Parathyroid adenoma (tissue), 2 donors: ENCODE measurements around the gene ITIH5.

Source experiments
- H2AFZ ChIP-seq: fragments of 300-600 bp; sonication (generic); one replicate; pipeline ENCODE4 v1.7.0; 2017; ENCODE audit warnings: antibody characterized with exemption, mild to moderate bottlenecking
- H3K27ac ChIP-seq: fragments of 300-600 bp; sonication (generic); one replicate; pipeline ENCODE4 v1.7.0; 2017
- H3K27me3 ChIP-seq: fragments of 300-600 bp; sonication (generic); one replicate; pipeline ENCODE4 v1.7.0; 2017; ENCODE audit warnings: low read length; ENCODE audit not compliant: control insufficient read depth, insufficient read depth
- H3K36me3 ChIP-seq: fragments of 300-600 bp; sonication (generic); one replicate; pipeline ENCODE4 v1.7.0; 2017; ENCODE audit warnings: low read length; ENCODE audit not compliant: control insufficient read depth, insufficient read depth
- H3K4me1 ChIP-seq: fragments of 300-600 bp; sonication (generic); one replicate; pipeline ENCODE4 v1.7.0; 2017; ENCODE audit warnings: control low read depth
- H3K4me2 ChIP-seq: fragments of 300-600 bp; sonication (generic); one replicate; pipeline ENCODE4 v1.7.0; 2017; ENCODE audit warnings: low read length
- H3K4me3 ChIP-seq: fragments of 300-600 bp; sonication (generic); one replicate; pipeline ENCODE4 v1.7.0; 2017; ENCODE audit warnings: low read depth, low read length
- H3K79me2 ChIP-seq: fragments of 300-600 bp; sonication (generic); one replicate; pipeline ENCODE4 v1.7.0; 2017; ENCODE audit warnings: control low read depth
- H3K9ac ChIP-seq: fragments of 300-600 bp; sonication (generic); one replicate; pipeline ENCODE4 v1.7.0; 2017; ENCODE audit warnings: mild to moderate bottlenecking
- H3K9me3 ChIP-seq: fragments of 300-600 bp; sonication (generic); one replicate; pipeline ENCODE4 v1.7.0; 2017; ENCODE audit warnings: low read length; ENCODE audit not compliant: control insufficient read depth
- TF ChIP-seq, protein P1 (sequence below): fragments of 300-600 bp; sonication (generic); IDR thresholded peaks from one replicate; pipeline ENCODE4 v1.7.0; 2017; ENCODE audit warnings: antibody characterized with exemption, mild to moderate bottlenecking
- donor health status: primary hyperparathyroidism.

The ITIH5 gene

DNA sequence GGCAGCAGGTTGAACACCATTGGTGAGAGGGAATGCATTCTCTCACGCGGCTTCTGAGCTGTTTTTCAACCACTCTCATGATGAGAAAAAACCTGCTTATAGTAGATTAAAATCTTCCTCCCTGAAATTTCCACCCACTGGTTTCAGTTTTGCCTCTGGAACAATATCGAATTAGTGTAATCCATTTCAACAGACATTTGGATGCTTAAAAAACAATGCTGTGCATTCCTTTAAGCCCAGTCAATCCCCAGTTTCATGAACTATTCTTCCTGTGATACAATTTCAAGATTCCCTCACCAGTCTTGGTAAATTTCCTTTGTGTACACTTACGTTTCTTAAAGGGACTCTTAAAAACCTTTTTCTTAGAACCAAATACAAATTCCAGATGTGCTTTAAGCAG, 89.6 kb downstream of the ITIH5 start:
- Histone ChIP-seq H3K4me1 (no peaks in the 10 kb centered on the region), H3K4me2 (no peak overlapping the region), H3K27me3 (no peaks in the 10 kb centered on the region), H3K79me2 (no peaks in the 10 kb centered on the region), H3K9ac (no peak overlapping the region), H3K36me3 (no peaks in the 10 kb centered on the region), H3K4me3 (no peak overlapping the region), H3K9me3 (no peaks in the 10 kb centered on the region), H3K27ac (no peak overlapping the region), H2AFZ (no peak overlapping the region)
- TF ChIP-seq, protein P1, sequence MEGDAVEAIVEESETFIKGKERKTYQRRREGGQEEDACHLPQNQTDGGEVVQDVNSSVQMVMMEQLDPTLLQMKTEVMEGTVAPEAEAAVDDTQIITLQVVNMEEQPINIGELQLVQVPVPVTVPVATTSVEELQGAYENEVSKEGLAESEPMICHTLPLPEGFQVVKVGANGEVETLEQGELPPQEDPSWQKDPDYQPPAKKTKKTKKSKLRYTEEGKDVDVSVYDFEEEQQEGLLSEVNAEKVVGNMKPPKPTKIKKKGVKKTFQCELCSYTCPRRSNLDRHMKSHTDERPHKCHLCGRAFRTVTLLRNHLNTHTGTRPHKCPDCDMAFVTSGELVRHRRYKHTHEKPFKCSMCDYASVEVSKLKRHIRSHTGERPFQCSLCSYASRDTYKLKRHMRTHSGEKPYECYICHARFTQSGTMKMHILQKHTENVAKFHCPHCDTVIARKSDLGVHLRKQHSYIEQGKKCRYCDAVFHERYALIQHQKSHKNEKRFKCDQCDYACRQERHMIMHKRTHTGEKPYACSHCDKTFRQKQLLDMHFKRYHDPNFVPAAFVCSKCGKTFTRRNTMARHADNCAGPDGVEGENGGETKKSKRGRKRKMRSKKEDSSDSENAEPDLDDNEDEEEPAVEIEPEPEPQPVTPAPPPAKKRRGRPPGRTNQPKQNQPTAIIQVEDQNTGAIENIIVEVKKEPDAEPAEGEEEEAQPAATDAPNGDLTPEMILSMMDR, result no peak

DNA sequence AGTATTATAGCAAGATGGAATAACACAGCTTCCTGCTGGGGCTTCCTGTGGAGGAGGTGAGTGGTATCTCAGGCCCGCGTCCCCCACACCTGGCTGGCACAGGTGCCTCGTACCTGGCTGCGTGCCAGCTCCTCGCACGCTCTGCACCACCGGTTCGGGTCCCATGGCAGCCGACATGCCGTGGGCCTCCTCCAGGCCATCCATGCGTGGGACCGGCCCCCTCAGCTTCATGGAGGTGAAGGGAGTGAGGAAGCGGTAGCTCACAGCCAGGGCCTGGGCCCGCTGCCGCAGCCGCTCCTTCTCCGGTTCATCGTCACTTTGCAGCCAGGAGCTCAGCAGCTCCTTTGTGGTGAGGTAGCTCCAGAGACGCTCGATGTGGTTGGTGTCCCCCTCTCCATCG, 90.4 kb downstream of the ITIH5 start:
- TF ChIP-seq, protein P1, result no peak
- Histone ChIP-seq H3K27ac (no peak overlapping the region), H3K4me2 (no peak overlapping the region), H3K27me3 (no peaks in the 10 kb centered on the region), H2AFZ (no peak overlapping the region), H3K4me1 (no peaks in the 10 kb centered on the region), H3K4me3 (no peak overlapping the region), H3K79me2 (no peaks in the 10 kb centered on the region), H3K9ac (no peak overlapping the region), H3K9me3 (no peaks in the 10 kb centered on the region), H3K36me3 (no peaks in the 10 kb centered on the region)

DNA sequence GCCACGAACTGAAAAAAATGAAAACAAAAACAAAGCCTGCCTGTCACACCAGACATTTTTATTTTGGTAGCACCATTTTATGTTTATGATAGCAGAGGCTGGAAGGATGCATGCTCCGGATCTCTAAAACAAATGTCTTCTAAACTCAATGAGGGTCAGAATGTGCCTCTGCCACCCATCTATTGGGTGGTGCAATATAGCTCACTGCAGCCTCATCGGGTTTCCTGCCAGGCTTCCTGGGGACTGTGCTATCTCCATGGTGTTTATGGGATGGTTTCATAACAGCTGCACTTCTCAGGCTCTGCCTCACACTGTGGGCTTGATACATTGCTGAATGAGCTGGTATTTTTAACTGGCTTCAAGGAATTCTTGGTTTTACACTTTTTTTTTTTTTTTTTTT, 94.4 kb downstream of the ITIH5 start:
- H3K4me3 ChIP-seq, result no peak overlapping the region
- TF ChIP-seq, protein P1, result no peak
- H3K9ac ChIP-seq, result no peak overlapping the region
- no peaks in the 10 kb centered on the region for H3K9me3 ChIP-seq
- H3K36me3 ChIP-seq, result no peaks in the 10 kb centered on the region
- H3K79me2 ChIP-seq, result no peaks in the 10 kb centered on the region
- no peak overlapping the region for H3K27ac ChIP-seq
- H3K4me2 ChIP-seq, result no peak overlapping the region
- H3K27me3 ChIP-seq, result no peaks in the 10 kb centered on the region
- no peaks in the 10 kb centered on the region for H3K4me1 ChIP-seq
- H2AFZ ChIP-seq, result no peak overlapping the region

DNA sequence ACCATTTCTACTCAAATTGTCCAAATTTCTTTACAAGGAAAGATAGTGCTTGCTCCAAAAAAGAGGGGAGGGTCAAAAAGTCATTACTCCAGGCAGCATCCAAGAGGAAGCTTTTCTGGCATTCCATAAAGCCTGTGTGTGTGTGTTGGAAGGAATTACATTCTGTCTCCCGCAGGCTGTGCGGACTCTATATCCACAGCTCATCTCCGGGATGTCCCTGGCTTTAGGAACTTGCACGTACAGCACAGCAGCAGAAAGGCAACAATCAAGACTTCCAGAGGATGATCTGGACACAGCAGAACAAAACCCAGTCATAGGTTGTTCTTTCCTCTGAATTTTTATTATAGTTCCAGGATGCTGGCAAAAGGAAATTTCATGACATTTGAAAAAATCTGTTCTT, 94.8 kb downstream of the ITIH5 start:
- no peak overlapping the region for H3K27ac ChIP-seq
- H3K27me3 ChIP-seq, result no peaks in the 10 kb centered on the region

More for the DNA sequence above, 94.8 kb downstream of the ITIH5 start:
- H3K4me1 ChIP-seq, result no peaks in the 10 kb centered on the region
- no peaks in the 10 kb centered on the region for H3K79me2 ChIP-seq
- H3K4me2 ChIP-seq, result no peak overlapping the region
- H3K36me3 ChIP-seq, result no peaks in the 10 kb centered on the region
- no peak overlapping the region for H3K9ac ChIP-seq
- H2AFZ ChIP-seq, result no peak overlapping the region
- H3K9me3 ChIP-seq, result no peaks in the 10 kb centered on the region
- H3K4me3 ChIP-seq, result no peak overlapping the region
- TF ChIP-seq, protein P1, result no peak
